Activated naive CD8-positive, alpha-beta T cell (primary cell): ENCODE results near the gene SLC46A1.
A peak's percentile ranks its signal among the peaks of the same experiment; 100 is the strongest.

Experiments used
- H3K27ac Mint-ChIP-seq: one replicate; pipeline ENCODE4 v1.8.0; 2021; ENCODE audit warnings: mixed read lengths
- H3K27me3 Mint-ChIP-seq: one replicate; pipeline ENCODE4 v1.8.0; 2021; ENCODE audit warnings: mixed read lengths
- H3K36me3 Mint-ChIP-seq: one replicate; pipeline ENCODE4 v1.8.0; 2021; ENCODE audit warnings: mixed read lengths
- H3K4me1 Mint-ChIP-seq: one replicate; pipeline ENCODE4 v1.8.0; 2021; ENCODE audit warnings: low read depth, mixed read lengths
- H3K4me3 Mint-ChIP-seq: one replicate; pipeline ENCODE4 v1.8.0; 2021; ENCODE audit warnings: mild to moderate bottlenecking, mixed read lengths
- H3K9me3 Mint-ChIP-seq: one replicate; pipeline ENCODE4 v1.8.0; 2021; ENCODE audit warnings: low read depth, mixed read lengths

Gene SLC46A1

DNA sequence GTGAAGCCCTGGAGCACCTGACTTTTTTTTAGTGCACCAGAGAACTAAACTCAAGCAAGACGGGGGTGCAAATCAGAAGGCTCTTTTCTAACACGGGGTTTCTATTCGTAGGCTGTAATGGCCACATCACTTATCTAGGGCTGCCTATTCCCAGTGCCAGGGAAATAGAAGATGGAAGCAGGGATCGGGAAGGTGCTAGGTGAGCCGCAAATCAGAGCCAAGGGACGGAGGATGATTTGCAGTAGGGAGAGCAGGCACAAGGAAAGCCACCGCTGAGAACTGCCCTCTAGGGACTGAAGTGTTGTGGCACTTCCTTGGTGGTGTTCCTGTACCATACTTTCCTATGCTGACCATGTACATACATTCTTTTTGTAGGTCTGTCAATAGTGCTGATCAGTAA, 7.8 kb upstream of the SLC46A1 start:
- peaks cover 6% of the 10 kb centered on the region for H3K27me3 Mint-ChIP-seq
- H3K36me3 Mint-ChIP-seq: no peaks in the 10 kb centered on the region
- no peaks in the 10 kb centered on the region for H3K9me3 Mint-ChIP-seq
- H3K4me3 Mint-ChIP-seq: no peak overlapping the region
- peaks cover 4% of the 10 kb centered on the region for H3K4me1 Mint-ChIP-seq
- H3K27ac Mint-ChIP-seq: no peak overlapping the region

DNA sequence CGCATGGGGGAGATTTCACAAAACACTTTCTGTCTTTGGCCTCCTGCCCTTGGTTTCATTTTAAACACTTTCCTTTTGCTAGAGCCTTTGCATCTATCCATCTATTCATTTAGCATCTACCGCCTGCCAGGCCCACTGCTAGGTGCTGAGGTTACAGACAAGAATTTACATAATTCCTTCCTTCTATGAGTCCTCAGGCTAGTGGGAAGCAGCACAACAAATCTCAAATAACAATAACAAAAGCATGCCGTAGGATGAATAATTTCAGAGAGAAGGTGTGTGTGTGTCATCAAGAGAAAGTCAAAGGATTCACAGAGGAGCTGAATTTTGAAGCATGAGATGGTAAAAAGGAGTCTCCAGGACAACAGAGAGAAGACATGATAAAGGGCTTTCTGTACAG, 6.1 kb upstream of the SLC46A1 start:
- Mint-ChIP-seq H3K4me3 (no peak overlapping the region), H3K27ac (peak overlapping the region; percentile 8), H3K36me3 (no peaks in the 10 kb centered on the region), H3K27me3 (peaks cover 10% of the 10 kb centered on the region), H3K9me3 (no peaks in the 10 kb centered on the region), H3K4me1 (peaks cover 4% of the 10 kb centered on the region)

DNA sequence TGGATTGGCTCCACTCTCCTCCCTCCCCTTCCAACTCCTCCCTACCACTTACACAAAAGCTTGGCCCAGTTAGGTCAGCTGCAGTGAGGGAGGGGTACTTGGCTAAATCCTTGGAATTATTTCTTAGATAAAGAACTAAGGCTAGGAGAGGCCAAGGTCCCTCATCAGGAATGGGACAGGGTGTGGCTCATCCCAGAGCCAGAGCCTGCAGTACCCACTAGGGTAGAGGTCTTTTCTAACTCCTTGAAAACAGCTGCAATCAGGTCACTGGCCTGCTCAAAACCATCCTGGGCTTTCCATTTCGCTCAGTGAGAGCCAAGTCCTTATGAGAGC, 1.9 kb upstream of the SLC46A1 start:
- Mint-ChIP-seq H3K36me3 (no peaks in the 10 kb centered on the region), H3K27ac (no peak overlapping the region), H3K27me3 (peaks cover 4% of the 10 kb centered on the region), H3K9me3 (no peaks in the 10 kb centered on the region), H3K4me1 (peaks cover 7% of the 10 kb centered on the region), H3K4me3 (no peak overlapping the region)

DNA sequence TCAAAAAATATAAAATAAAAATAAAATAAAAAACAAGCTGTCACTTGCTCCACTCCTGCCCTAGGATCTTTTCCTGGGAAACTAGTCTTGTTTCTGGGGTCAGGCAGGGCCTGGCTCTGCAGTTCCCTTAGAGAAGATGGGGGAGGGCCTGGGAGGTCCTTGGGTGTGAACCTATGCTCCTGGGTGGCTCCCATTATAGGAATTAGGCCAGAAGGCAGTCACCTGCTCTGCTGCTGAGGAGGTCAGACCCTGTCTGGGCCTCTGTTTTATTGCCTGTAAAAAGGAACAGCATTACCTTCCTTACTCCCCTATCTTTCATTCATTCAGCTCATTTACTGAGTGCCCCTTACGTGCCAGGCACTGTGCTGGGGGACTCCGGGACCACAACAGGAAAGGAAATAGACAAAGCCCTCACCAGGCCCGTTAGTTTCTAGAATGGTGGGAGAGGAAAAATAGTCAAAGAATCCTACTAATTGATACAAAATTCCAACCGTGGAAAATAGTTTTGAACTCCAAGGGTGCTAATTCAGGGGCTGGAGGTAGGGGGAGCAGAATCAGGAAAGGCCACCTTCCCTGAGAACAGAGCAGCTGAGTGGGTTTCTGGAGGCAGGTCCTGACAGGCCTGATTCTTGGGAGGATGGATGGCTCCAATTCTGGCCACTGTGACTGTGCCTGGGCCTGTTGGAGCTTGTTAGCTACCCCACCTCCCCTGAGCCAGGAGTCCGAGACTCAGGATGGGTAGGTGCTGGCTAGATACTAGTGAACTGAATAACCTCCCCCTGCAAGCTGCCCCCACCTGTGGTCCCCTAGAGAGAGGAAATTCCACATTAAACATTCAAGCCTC, 1.3 kb upstream of the SLC46A1 start:
- Mint-ChIP-seq H3K27ac (no peak overlapping the region), H3K4me1 (peaks cover 7% of the 10 kb centered on the region), H3K4me3 (peak overlapping the region; percentile 54), H3K27me3 (peaks cover 4% of the 10 kb centered on the region), H3K36me3 (no peaks in the 10 kb centered on the region), H3K9me3 (no peaks in the 10 kb centered on the region)

DNA sequence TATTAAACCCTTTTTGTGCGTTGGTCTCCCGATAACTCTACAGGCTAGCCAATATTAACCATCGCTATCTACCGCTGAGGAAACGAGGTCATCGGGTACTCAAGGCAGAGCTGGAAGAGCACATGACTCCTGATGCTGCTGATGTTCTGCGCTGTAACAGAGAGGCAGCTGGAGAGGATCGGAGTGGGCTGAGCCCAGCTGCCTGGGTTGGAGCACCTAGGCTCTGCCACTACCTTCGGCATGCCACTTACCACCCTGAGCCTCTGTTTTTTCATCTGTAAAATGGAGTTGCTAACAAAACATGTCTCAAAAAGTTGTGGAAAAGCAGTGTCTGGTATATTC, 432 bp upstream of the SLC46A1 start:
- Mint-ChIP-seq H3K4me1 (peaks cover 7% of the 10 kb centered on the region), H3K4me3 (peak overlapping the region; percentile 86), H3K27me3 (peaks cover 4% of the 10 kb centered on the region), H3K9me3 (no peaks in the 10 kb centered on the region), H3K27ac (peak overlapping the region; percentile 72), H3K36me3 (no peaks in the 10 kb centered on the region)

DNA sequence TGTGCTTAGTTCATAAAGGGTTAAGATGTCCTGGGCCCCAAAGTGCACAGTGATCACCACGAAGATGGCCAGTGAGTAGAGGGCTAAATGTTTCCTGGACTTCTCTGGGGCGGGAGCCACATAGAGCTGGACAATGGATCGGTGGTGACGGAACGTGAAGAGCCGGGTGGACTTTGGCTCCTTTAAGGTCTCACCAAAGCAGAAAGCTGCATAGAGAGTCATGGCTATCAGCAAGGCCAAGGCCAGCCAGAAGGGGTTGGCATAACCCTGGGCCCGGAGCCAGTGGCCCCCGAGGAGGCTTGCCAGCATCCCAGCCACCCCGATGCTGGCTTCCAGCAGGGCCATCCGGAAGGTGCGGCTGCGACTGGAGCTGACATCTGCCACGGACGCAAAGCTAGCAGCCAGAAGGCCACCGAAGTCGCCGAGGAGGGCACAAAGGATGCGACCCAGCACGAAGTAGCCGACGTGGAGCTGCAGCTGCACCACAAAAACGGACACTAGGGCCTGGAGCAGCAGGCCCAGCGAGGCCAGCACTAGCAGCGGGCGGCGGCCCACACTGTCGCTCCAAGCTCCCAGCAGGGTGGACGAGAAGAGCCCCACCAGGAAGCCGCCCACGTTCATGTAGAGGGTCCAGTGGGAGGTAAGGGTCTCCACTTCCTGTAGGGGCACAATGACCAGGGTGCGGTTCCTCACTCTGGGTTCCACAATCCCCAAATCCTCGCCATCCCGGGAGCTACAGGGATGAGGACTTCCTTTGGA, 1.0 kb downstream of the SLC46A1 start:
- H3K27me3 Mint-ChIP-seq: peaks cover 4% of the 10 kb centered on the region
- peak overlapping the region; percentile 83 for H3K4me3 Mint-ChIP-seq
- no peak overlapping the region for H3K27ac Mint-ChIP-seq
- H3K9me3 Mint-ChIP-seq: no peaks in the 10 kb centered on the region
- no peaks in the 10 kb centered on the region for H3K36me3 Mint-ChIP-seq
- peaks cover 7% of the 10 kb centered on the region for H3K4me1 Mint-ChIP-seq

DNA sequence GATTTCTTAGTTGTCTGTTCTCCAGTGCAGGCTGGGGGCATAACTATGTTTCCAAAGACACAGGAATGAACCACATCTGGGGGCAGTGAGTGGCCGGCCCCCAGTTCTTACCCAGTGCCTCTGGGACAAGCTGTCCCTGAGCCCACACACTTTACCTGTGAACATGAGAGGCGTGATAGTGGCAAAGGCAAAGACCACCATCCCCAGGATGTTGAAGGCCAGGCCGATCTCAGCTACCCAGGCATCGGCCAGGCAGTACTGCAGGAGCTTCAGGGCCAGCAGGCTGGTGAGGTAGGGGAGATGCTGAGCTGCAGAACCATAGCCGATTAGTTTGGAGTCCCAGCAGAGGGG, 1.6 kb downstream of the SLC46A1 start:
- peak overlapping the region; percentile 54 for H3K4me3 Mint-ChIP-seq
- H3K27me3 Mint-ChIP-seq: peaks cover 4% of the 10 kb centered on the region
- H3K36me3 Mint-ChIP-seq: no peaks in the 10 kb centered on the region
- no peak overlapping the region for H3K27ac Mint-ChIP-seq
- H3K9me3 Mint-ChIP-seq: no peaks in the 10 kb centered on the region
- peaks cover 7% of the 10 kb centered on the region for H3K4me1 Mint-ChIP-seq

DNA sequence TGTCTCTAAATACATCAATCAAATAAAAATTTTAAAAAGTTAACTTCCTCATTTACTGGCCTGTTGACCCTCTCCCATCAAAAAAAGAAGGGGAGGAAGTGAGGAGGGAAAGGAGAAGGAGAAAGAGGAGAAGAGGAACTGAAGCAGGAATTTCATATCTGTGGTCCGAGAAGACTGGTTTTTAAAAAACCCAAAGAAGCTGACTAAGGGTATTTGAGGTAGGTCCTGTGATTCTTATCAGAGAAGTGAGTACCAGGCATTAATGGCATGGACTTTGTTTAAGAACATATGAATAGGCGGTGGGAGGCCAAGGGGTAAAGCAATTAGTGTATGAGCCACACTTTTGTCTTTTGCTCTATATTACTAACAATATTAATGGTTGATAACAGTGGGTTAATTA, 2.0 kb downstream of the SLC46A1 start:
- H3K36me3 Mint-ChIP-seq: no peaks in the 10 kb centered on the region
- H3K9me3 Mint-ChIP-seq: no peaks in the 10 kb centered on the region
- peaks cover 4% of the 10 kb centered on the region for H3K27me3 Mint-ChIP-seq
- no peak overlapping the region for H3K27ac Mint-ChIP-seq
- no peak overlapping the region for H3K4me3 Mint-ChIP-seq
- H3K4me1 Mint-ChIP-seq: peaks cover 7% of the 10 kb centered on the region

DNA sequence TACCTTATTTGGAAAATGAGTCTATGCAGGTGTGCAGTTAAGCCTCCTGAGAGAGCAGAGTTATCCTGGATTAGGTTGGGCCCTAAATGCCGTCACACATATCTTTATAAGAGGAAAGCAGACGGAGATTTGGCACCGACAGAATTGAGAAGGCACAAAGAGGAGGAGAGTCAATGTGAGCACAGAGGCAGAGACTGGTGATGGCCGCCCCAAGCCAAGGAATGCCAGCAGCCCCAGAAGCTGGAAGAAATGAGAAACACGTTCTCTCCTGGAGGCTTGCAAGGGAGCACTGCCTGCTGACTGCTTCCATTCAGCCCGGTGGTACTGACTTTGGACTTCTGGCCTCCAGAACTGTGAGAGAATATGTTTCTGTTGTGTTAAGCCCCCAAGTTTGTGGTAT, 3.2 kb downstream of the SLC46A1 start:
- H3K4me3 Mint-ChIP-seq: no peak overlapping the region
- H3K27ac Mint-ChIP-seq: no peak overlapping the region
- no peaks in the 10 kb centered on the region for H3K36me3 Mint-ChIP-seq
- no peaks in the 10 kb centered on the region for H3K9me3 Mint-ChIP-seq
- H3K4me1 Mint-ChIP-seq: peaks cover 7% of the 10 kb centered on the region
- H3K27me3 Mint-ChIP-seq: no peaks in the 10 kb centered on the region

DNA sequence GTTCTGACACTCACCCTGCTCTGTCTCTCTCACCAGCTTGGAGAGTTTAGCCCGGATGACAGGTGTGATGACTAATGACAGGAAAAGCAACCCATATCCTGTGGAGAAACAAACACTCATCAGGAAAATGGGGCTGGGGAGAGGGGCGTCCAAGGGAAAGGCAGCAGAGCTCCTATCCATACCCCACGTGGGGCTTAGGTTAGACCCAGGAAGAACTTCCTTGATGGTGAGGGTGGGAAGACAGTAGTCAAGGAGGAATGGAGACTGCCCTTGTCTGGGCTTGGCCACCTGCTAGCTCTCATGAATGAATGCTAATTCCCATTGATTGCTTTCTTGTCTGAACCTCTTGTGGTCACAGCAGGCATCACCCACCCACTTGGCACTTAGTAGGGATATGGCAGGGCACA, 3.8 kb downstream of the SLC46A1 start:
- Mint-ChIP-seq H3K9me3 (no peaks in the 10 kb centered on the region), H3K4me1 (peaks cover 7% of the 10 kb centered on the region), H3K27ac (no peak overlapping the region), H3K27me3 (no peaks in the 10 kb centered on the region), H3K36me3 (no peaks in the 10 kb centered on the region), H3K4me3 (no peak overlapping the region)

DNA sequence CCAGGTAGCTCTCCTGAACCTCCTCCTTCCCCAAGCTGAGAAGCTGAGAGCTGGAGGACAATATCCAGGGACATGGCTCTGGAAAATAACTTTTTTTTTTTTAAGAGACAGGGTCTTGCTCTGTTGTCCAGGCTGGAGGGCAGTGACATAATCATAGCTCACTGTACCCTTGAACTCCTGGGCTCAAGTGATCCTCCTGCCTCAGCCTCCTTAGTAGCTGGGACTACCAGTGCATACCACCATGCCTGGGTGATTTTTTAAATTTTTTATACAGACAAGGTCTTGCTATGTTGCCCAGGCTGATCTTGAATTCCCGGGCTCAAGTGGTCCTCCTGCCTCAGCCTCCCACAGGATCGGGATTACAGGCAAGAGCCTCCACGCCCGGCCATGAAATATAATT, 6.2 kb downstream of the SLC46A1 start:
- Mint-ChIP-seq H3K9me3 (no peaks in the 10 kb centered on the region), H3K4me1 (no peaks in the 10 kb centered on the region), H3K27ac (no peak overlapping the region), H3K4me3 (no peak overlapping the region), H3K36me3 (no peaks in the 10 kb centered on the region), H3K27me3 (no peaks in the 10 kb centered on the region)

DNA sequence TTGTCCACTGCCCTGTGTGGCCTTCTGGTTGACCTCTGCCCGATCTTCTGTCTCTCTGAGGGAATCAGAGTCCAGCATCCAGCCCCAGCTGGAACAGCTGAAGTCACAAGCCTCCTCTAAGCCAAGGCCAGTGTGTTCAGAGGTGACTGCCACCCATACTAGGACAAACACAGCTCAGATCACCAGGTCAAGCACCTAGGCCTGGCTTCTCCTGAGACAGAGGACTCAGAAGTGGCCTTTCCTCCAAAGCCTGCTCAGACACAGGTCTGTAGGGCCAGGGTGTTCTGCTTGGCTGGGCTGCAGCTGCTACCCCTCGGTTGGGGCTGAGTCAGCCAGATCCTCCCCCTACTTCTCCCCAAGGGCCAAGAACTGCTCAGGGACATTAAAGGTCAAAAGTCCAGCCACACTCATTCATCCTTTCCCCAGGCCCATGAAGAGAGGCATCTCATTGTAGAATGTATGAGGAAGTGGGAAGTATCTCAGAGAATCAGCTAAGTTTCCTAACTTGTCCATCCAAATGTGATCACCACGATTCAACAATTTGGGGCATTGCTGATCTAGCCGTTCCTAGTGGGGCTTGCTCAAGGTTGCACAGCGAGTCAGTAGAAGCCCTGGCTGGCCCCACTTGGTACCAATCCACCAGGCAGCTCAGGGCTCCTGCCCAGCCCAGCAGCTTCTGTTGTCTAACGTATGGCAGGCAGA, 7.6 kb downstream of the SLC46A1 start:
- no peaks in the 10 kb centered on the region for H3K4me1 Mint-ChIP-seq
- peak overlapping the region; percentile 12 for H3K27ac Mint-ChIP-seq

DNA sequence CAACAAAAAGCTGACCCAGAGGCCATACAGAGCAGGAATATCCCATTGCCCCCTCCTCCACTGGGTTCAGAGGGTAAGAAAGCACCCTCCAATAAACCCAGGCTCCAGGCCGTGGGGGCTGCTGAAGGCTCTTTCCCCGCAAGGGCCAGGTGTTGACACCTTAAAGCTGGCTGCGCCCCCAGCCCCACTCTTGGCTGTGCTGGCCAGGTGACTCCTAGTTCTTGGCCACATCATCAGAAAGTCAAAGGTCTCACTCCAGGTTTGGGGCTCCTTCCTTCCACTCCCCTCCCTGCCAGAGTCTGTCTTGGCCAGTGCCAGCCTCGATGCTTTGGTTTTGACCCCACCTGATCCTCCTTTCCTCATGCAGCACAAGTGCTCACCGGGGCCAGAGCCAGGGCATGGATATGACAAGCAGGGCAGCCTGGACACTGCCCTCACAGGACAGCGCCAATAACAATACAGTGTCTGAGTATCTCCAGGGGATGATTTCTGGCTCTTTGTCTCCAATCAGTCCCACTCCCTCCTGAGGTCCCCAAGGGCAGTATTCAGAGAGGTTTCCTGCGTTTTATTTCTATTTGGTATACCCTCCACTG, 8.2 kb downstream of the SLC46A1 start:
- Mint-ChIP-seq H3K4me3 (no peak overlapping the region), H3K27me3 (no peaks in the 10 kb centered on the region), H3K36me3 (no peaks in the 10 kb centered on the region), H3K9me3 (no peaks in the 10 kb centered on the region), H3K4me1 (no peaks in the 10 kb centered on the region), H3K27ac (peak overlapping the region; percentile 12)

More for the DNA sequence above, 7.6 kb downstream of the SLC46A1 start:
- Mint-ChIP-seq H3K9me3 (no peaks in the 10 kb centered on the region), H3K27me3 (no peaks in the 10 kb centered on the region), H3K4me3 (no peak overlapping the region), H3K36me3 (no peaks in the 10 kb centered on the region)

DNA sequence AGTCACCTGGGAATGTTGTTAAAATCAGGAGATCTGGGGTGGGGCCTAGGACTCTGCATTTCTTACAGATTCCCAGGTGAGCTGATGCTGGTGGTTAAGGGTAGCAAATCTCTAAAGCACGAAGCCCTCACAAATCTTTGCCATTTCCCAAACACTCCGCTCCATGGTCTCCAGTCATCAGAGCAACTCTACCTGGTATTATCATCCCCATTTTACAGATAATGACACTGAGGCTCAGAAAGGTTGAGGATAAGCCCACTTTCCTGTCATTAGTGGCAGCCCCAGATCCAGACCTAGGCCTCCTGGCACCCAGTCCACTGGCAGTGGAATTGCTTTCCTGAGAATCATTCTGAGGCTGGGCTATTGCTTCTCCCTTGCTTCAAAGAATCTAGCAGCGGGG, 8.7 kb downstream of the SLC46A1 start:
- H3K4me1 Mint-ChIP-seq: no peaks in the 10 kb centered on the region
- no peaks in the 10 kb centered on the region for H3K9me3 Mint-ChIP-seq
- peak overlapping the region; percentile 22 for H3K27ac Mint-ChIP-seq
- H3K27me3 Mint-ChIP-seq: no peaks in the 10 kb centered on the region
- no peak overlapping the region for H3K4me3 Mint-ChIP-seq
- no peaks in the 10 kb centered on the region for H3K36me3 Mint-ChIP-seq

DNA sequence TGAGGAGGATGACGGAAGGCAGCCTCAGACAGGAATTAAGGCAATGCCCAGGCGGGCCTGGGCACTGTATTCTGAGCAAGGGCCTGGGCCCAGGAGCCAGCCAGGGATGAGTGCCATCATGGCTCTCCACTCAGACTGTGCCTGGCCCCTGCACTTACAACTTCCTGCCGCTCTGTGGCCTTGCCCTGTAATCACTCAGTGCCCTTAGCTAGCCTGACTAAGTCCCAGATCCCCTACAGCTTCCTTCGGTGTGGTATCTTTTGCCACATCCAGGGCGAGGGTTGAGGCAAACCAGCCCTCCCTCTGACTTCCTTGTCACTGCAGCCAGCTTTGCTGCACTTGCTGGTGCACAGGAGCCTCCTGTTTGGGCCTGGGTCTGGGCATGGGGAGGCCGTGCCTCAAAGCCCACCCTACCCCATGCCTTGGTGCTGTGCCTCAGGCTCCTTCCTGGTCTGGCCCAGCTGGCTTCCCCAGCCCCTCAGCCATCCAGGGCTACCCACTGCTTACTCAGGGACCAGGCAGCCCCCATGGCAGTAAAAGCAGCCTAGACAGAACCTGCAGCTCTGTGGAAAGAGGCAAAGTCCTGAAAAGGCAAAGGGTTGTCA, 9.3 kb downstream of the SLC46A1 start:
- no peaks in the 10 kb centered on the region for H3K36me3 Mint-ChIP-seq
- H3K27me3 Mint-ChIP-seq: no peaks in the 10 kb centered on the region
- H3K27ac Mint-ChIP-seq: no peak overlapping the region
- no peaks in the 10 kb centered on the region for H3K9me3 Mint-ChIP-seq
- no peak overlapping the region for H3K4me3 Mint-ChIP-seq
- H3K4me1 Mint-ChIP-seq: no peaks in the 10 kb centered on the region
